Upper lobe of left lung (tissue), 6 donors: ENCODE results near the gene TP53I3. TPM values are rescaled to one million over a fixed set of nuclear protein-coding genes. Genes with fewer than 3 reads are reported as not detected.

ENCODE experiments used
- ATAC-seq, 2 donors: fragments of 200-7000 bp; cut with Tn5 transposase; one replicate each; pipeline ENCODE4 v1.9.1; 2022; ENCODE audit warnings: mild to moderate bottlenecking in 2 of 2, moderate library complexity in 2 of 2; ENCODE audit not compliant: low FRiP score in 2 of 2
- DNase-seq, 2 donors: peaks; one replicate each; pipeline ENCODE4 v3.0.0-alpha.2; 2019 to 2020
- H3K27ac ChIP-seq, 4 donors: fragments of 200-600 bp; sonication (generic); one replicate each; pipeline ENCODE4 v1.5.1; 2016 to 2019
- H3K27me3 ChIP-seq, 4 donors: fragments of 200-600 bp; sonication (generic); one replicate each; pipeline ENCODE4 v1.5.1; 2017 to 2019
- H3K36me3 ChIP-seq, 4 donors: fragments of 200-600 bp; sonication (generic); one replicate each; pipeline ENCODE4 v1.5.1; 2016 to 2019
- H3K4me1 ChIP-seq, 4 donors: fragments of 200-600 bp; sonication (generic); one replicate each; pipeline ENCODE4 v1.5.1; 2018 to 2019
- H3K4me3 ChIP-seq, 4 donors: fragments of 200-600 bp; sonication (generic); one replicate each; pipeline ENCODE4 v1.5.1; 2017 to 2019; ENCODE audit warnings: mild to moderate bottlenecking in 2 of 4, moderate library complexity in 1 of 4
- H3K9me3 ChIP-seq, 4 donors: fragments of 200-600 bp; sonication (generic); one replicate each; pipeline ENCODE4 v1.5.1; 2018 to 2019
- CTCF ChIP-seq, 6 experiments: fragments of 450-650 bp in 4 of 6; fragments of 200-600 bp in 2 of 6; sonication (generic) in 2 of 6; IDR thresholded peaks; one replicate each; pipeline ENCODE4 v1.5.1; 2016 to 2019; ENCODE audit warnings: antibody characterized with exemption in 6 of 6
- EP300 ChIP-seq, 4 donors: sonication (generic); formaldehyde crosslinking; IDR thresholded peaks; one replicate each; pipeline ENCODE4 v1.5.1; 2017; ENCODE audit warnings: antibody characterized with exemption in 4 of 4, control low read depth in 2 of 4
- POLR2A ChIP-seq, 4 donors: fragments of 450-650 bp; IDR thresholded peaks; one replicate each; pipeline ENCODE4 v1.5.1; 2016 to 2017; ENCODE audit warnings: antibody characterized with exemption in 4 of 4, mild to moderate bottlenecking in 2 of 4
- POLR2AphosphoS5 ChIP-seq, 2 donors: sonication (generic); formaldehyde crosslinking; IDR thresholded peaks; one replicate each; pipeline ENCODE4 v1.5.1; 2017; ENCODE audit warnings: antibody characterized with exemption in 2 of 2
- WGBS, 2 donors: methylation state at CpG; one replicate each; pipeline ENCODE4 v1.1.5; 2017 to 2018; 5-methylcytosine and 5-hydroxymethylcytosine counted together
- total RNA-seq, 6 donors: library from RNA; depleted of rRNA in 4 of 6; stranded (reverse); fragments of >200 nt in 4 of 6; gene quantifications; one replicate each; pipeline versions ENCODE4 v1.1.0 to v1.2.1, GENCODE V29; 2016 to 2021
- donor health status: DM: no; HTN: no; CAD: no; lungs with moderate emphysema.
- donor health status: DM: no; HTN: yes; CAD: no; lungs with severe emphysema.

Gene TP53I3
- total RNA-seq = 100 to 1,000 TPM in 1 of 6 donors, 10 to 100 TPM in 5; 27.0 to 110 (median 69.6) TPM

GRCh38 chr2:24084386-24085199, at the start of gene TP53I3:
Gene TP53I3 (minus strand): TSS chr2:24084834. CDS start chr2:24084326, 508 bp downstream.
- H3K4me1 ChIP-seq = peaks cover 22 to 34% (median 28%) of the 10 kb centered on the region in 4 donors

GRCh38 chr2:24132543-24132942, 47.9 kb upstream of the TP53I3 start:
- DNase-seq (no peak), ATAC-seq (no peak)
- peaks cover 0 to 3% (median 0%) of the 10 kb centered on the region in 4 donors for H3K9me3 ChIP-seq
- H3K27me3 ChIP-seq = no peaks in the 10 kb centered on the region
- WGBS, 2 donors = 92 to 97% methylated on average over 3 of the region's 3 CpGs
- no peak for TF ChIP-seq POLR2AphosphoS5 (IDR thresholded peaks at IDR 0.05)
- TF ChIP-seq CTCF (IDR thresholded peaks at IDR 0.05) = no peak
- TF ChIP-seq EP300 (IDR thresholded peaks at IDR 0.05) = no peak
- no peaks in the 10 kb centered on the region for H3K4me1 ChIP-seq
- H3K36me3 ChIP-seq = no peaks in the 10 kb centered on the region
- no peak overlapping the region for H3K27ac ChIP-seq
- no peak overlapping the region for H3K4me3 ChIP-seq

More at GRCh38 chr2:24084386-24085199, at the start of gene TP53I3:
- Histone ChIP-seq H3K4me3 (peak within 1 kb of the TSS; percentile 6 to 64 (median 58)), H3K27ac (peak within 1 kb of the TSS; percentile 85 to 97 (median 90)), H3K27me3 (no peaks in the 10 kb centered on the region), H3K36me3 (peaks cover 0 to 41% (median 14%) of the 10 kb centered on the region in 4 donors), H3K9me3 (no peaks in the 10 kb centered on the region)
- peak; percentile 93 to 99 for DNase-seq
- 0 to 3% methylated on average over 10 to 29 of the region's 44 CpGs for WGBS, 2 donors
- peak in 3 of 4 donors; percentile 53 to 71 (median 61) for TF ChIP-seq POLR2A (IDR thresholded peaks at IDR 0.05)
- TF ChIP-seq CTCF (IDR thresholded peaks at IDR 0.05) = peak; percentile 94 to 100 (median 99)
- no peak for TF ChIP-seq EP300 (IDR thresholded peaks at IDR 0.05)
- peak in 1 of 2 donors; percentile 77 for TF ChIP-seq POLR2AphosphoS5 (IDR thresholded peaks at IDR 0.05)
- ATAC-seq = peak; percentile 98

- no peak for DNase-seq
- 31 to 50% methylated on average over 1 of the region's 1 CpG for WGBS, 2 donors
Measured at GRCh38 chr2:24125956-24126355, 41.3 kb upstream of the TP53I3 start.

GRCh38 chr2:24123922-24124580, 39.4 kb upstream of the TP53I3 start:
- TF ChIP-seq EP300 (IDR thresholded peaks at IDR 0.05) (no peak), POLR2A (IDR thresholded peaks at IDR 0.05) (no peak), CTCF (IDR thresholded peaks at IDR 0.05) (no peak), POLR2AphosphoS5 (IDR thresholded peaks at IDR 0.05) (no peak)
- no peak for DNase-seq
- H3K9me3 ChIP-seq = no peaks in the 10 kb centered on the region
- H3K4me1 ChIP-seq = peaks cover 10 to 15% (median 12%) of the 10 kb centered on the region in 4 donors
- H3K4me3 ChIP-seq = peak overlapping the region; percentile 53 to 80 (median 69)
- peak overlapping the region; percentile 89 to 94 (median 90) for H3K27ac ChIP-seq
- 11% methylated on average over 7 to 8 of the region's 9 CpGs for WGBS, 2 donors
- H3K27me3 ChIP-seq = no peaks in the 10 kb centered on the region
- H3K36me3 ChIP-seq = no peaks in the 10 kb centered on the region
- ATAC-seq = no peak

More at GRCh38 chr2:24125956-24126355, 41.3 kb upstream of the TP53I3 start:
- Histone ChIP-seq H3K4me1 (peaks cover 10 to 15% (median 12%) of the 10 kb centered on the region in 4 donors), H3K9me3 (no peaks in the 10 kb centered on the region), H3K4me3 (no peak overlapping the region), H3K27ac (no peak overlapping the region), H3K27me3 (no peaks in the 10 kb centered on the region), H3K36me3 (no peaks in the 10 kb centered on the region)
- TF ChIP-seq POLR2AphosphoS5 (IDR thresholded peaks at IDR 0.05) (no peak), POLR2A (IDR thresholded peaks at IDR 0.05) (no peak), CTCF (IDR thresholded peaks at IDR 0.05) (no peak), EP300 (IDR thresholded peaks at IDR 0.05) (no peak)
- no peak for ATAC-seq
